GM15510 (cell line): ENCODE measurements around the gene PMAIP1.

ENCODE experiments used
- POLR2A ChIP-seq: IDR thresholded peaks from 3 replicates; pipeline ENCODE4 v1.6.1; 2011; ENCODE audit warnings: borderline replicate concordance; ENCODE audit not compliant: insufficient read length; ENCODE audit errors: extremely low read depth

The PMAIP1 gene

DNA sequence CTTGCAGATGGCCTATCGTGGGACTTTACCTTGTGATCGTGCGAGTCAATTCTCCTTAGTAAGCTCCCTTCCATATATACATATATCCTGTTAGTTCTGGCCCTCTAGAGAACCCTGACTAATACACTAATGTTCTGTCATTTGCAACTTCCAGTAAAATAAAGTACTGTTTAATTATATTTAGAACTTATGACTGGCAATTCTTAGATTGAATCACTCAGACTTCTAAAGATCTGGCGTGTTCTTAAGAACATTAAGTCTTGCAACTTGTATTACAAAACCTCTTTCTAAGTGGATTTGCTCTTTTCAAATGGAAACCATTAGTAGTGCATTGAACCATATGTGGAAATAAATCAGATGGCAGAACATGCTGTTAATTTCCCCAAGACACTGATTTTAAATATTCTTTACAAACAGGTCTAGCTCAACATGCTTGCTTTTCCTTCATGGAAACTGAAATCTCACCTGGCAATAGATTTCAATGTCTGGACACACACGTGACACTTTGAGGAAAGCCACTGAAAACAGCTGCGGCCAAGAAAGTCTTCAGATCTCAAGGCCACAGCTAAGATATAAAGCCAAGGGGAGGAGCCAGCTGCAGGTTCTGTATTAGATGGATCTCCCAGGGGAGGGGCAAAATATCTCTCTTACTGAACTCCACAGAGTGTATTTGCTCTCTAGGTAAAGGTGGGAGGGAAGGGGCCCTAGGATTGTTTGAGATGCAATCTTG is 50.6 kb downstream of the PMAIP1 start:
- TF ChIP-seq POLR2A: no peak

DNA sequence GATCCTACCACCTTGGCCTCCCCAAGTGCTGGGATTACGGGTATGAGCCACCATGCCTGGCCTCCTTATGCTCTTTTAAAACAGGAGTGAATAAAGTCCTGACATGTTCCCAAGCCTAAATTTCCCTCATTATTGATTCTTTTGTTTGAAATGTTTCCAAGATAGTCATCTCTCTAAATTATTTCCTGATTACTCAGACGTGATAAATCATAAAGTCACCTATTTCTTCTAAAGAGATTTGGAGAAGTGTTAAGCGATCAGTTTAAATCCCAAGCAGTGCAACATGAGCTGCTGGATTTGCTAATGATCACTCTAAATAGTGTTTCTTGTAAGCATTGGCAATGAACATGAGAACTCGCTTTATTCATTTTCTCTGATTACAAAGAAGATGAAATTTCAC is 51.8 kb downstream of the PMAIP1 start:
- TF ChIP-seq POLR2A: no peak

DNA sequence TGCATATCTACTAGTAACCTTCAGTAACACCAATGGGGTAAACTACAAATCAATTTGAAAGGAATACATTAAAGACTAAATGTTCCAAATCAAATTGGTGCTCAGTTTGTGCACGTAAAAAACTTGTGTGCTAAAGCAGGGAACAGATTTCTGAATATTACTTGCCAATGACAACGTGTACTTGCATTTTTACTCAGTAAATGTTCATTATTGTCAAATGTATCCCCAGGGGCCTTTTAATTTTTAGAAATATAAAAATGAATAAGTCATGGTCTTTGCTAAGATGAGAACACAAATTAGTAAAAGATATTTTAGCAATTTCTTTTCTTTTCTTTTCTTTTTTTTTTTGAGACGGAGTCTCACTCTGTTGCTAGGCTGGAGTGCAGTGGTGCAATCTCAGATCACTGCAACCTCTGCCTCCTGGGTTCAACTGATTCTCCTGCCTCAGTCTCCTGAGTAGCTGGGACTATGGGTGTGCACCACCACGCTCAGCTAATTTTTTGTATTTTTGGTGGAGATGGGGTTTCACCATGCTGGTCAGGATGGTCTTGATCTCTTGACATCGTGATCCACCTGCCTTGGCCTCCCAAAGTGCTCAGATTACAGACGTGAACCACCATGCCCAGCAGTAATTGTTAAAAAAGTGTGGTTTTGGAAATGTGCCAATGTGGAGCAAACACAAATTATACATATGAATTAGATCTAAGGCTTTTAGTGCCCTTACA is 52.6 kb downstream of the PMAIP1 start:
- no peak for TF ChIP-seq POLR2A
